A673 (cell line): ENCODE results near the gene TMEM178B. TPM values are rescaled to one million over a fixed set of nuclear protein-coding genes. Genes with fewer than 3 reads are reported as not detected.
"Not testable (repeated sequence)": the region's sequence is repeated elsewhere in the genome, so short reads cannot be mapped to it uniquely, and the experiment has no call there.

ENCODE experiments used
- BruUV-seq: library from RNA; stranded (reverse); fragments of 400-500 nt; replicated peaks from 2 replicates; lab custom pipeline; 2021; lab: Mats Ljungman, UMichigan
- CTCF ChIA-PET: fragments of 300-600 bp; sonication (Branson Sonifier 250); formaldehyde crosslinking; loops from one replicate; lab custom pipeline; 2022; ENCODE audit warnings: antibody characterized with exemption; lab: Charles Lee
- POLR2A ChIA-PET: fragments of 300-600 bp; sonication (Branson Sonifier 250); formaldehyde crosslinking; loops from one replicate; lab custom pipeline; 2022; ENCODE audit warnings: antibody characterized with exemption; ENCODE audit not compliant: low non-redundant PET; lab: Charles Lee
- DNase-seq: peaks from one replicate; pipeline ENCODE4 v3.0.0-alpha.2; 2015; ENCODE audit warnings: low spot score
- H3K27ac ChIP-seq: fragments of 200-600 bp; sonication (generic); 2 replicates; pipeline ENCODE4 v1.5.1; 2016; ENCODE audit warnings: mixed run types, low read depth, mild to moderate bottlenecking, mixed read lengths, antibody characterized with exemption, low read length; ENCODE audit not compliant: poor library complexity, severe bottlenecking
- H3K27me3 ChIP-seq: fragments of 200-600 bp; sonication (generic); replicated peaks from 2 replicates; pipeline ENCODE4 v1.6.1; 2017; ENCODE audit warnings: mixed run types, low read depth, mild to moderate bottlenecking, mixed read lengths, antibody characterized with exemption, low read length; ENCODE audit not compliant: insufficient read depth, poor library complexity
- H3K36me3 ChIP-seq: fragments of 200-600 bp; sonication (generic); 2 replicates; pipeline ENCODE4 v1.6.1; 2016; ENCODE audit warnings: mixed run types, mild to moderate bottlenecking, mixed read lengths, antibody characterized with exemption, low read length; ENCODE audit not compliant: insufficient read depth, poor library complexity, severe bottlenecking
- H3K4me1 ChIP-seq: fragments of 200-600 bp; sonication (generic); 2 replicates; pipeline ENCODE4 v1.6.1; 2017; ENCODE audit warnings: mixed run types, mild to moderate bottlenecking, mixed read lengths, antibody characterized with exemption, low read length; ENCODE audit not compliant: insufficient read depth, poor library complexity, severe bottlenecking
- H3K4me3 ChIP-seq: fragments of 200-600 bp; sonication (generic); 2 replicates; pipeline ENCODE4 v1.5.1; 2016; ENCODE audit warnings: low read depth, mixed run types, mild to moderate bottlenecking, mixed read lengths, low read length; ENCODE audit not compliant: poor library complexity, severe bottlenecking
- H3K9me3 ChIP-seq: fragments of 200-600 bp; sonication (generic); 2 replicates; pipeline ENCODE4 v1.6.1; 2016; ENCODE audit warnings: mixed run types, low read depth, mild to moderate bottlenecking, mixed read lengths, antibody characterized with exemption, low read length; ENCODE audit not compliant: poor library complexity, severe bottlenecking
- CTCF ChIP-seq: fragments of 300-800, 200-600 bp; sonication (generic); conservative IDR thresholded peaks from 2 replicates; pipeline ENCODE4 v1.5.1; 2017; ENCODE audit warnings: low read depth, mild to moderate bottlenecking, antibody characterized with exemption, low read length, moderate library complexity, mixed read lengths
- EZH2 ChIP-seq: fragments of 200-600 bp; sonication (generic); IDR thresholded peaks from 2 replicates; pipeline ENCODE4 v1.6.1; 2017; ENCODE audit warnings: borderline replicate concordance, low read depth, mild to moderate bottlenecking, mixed read lengths, antibody characterized with exemption, low read length; ENCODE audit not compliant: poor library complexity, severe bottlenecking
- intact Hi-C: fragments of 100-400 bp; cut with micrococcal nuclease; formaldehyde crosslinking; loops from one replicate; pipeline ENCODE4 v1.10.0; 2022; ENCODE audit not compliant: unreplicated experiment
- total RNA-seq: library from RNA; stranded (reverse); gene quantifications from 2 replicates; pipeline ENCODE4 v1.2.3, GENCODE V29; 2021

TMEM178B gene
- total RNA-seq, 1 experiment from 2014 or later, result 2.8 TPM

DNA sequence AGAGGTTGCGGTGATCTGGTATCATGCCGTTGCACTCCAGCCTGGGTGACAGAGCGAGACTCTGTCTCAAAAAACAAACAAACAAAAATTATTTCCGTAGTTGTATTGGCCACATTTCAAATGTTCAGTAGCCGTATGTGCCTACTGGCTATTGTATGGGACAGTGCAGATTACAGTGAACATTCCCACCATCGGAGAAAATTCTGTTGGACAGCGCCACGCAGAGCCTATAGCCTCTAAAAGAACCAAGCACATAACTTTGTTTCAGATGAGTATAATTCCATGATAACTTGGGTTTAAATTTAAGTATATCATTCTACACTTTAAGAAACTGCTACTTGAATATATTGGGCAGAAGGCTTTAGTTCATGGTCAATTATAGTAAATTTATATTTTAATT is 5.4 kb downstream of the TMEM178B start:
- DNase-seq, result no peak
- no TSS peak for BruUV-seq
- H3K27me3 ChIP-seq, result peaks cover 41% of the 10 kb centered on the region
- intact Hi-C loops, result no loop called here
- no peak for TF ChIP-seq CTCF
- H3K27ac ChIP-seq, result no peak overlapping the region
- H3K9me3 ChIP-seq, result no peaks in the 10 kb centered on the region
- H3K4me3 ChIP-seq, result no peak overlapping the region
- H3K36me3 ChIP-seq, result no peaks in the 10 kb centered on the region
- ChIA-PET CTCF (no interaction called here), POLR2A (no interaction called here)
- peaks cover 2% of the 10 kb centered on the region for H3K4me1 ChIP-seq

DNA sequence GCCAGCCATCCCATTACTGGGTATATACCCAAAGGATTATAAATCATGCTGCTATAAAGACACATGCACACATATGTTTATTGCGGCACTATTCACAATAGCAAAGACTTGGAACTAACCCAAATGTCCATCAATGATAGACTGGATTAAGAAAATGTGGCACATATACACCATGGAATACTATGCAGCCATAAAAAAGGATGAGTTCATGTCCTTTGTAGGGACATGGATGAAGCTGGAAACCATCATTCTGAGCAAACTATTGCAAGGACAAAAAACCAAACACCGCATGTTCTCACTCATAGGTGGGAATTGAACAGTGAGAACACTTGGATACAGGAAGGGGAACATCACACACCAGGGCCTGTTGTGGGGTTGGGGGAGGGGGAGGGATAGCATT is 15.6 kb downstream of the TMEM178B start:
- intact Hi-C loops, DNase-seq, H3K36me3 ChIP-seq, POLR2A ChIA-PET, H3K27ac ChIP-seq, BruUV-seq, H3K9me3 ChIP-seq, H3K4me1 ChIP-seq, H3K27me3 ChIP-seq, CTCF ChIA-PET, H3K4me3 ChIP-seq: not testable (repeated sequence)

GRCh38 chr7:141094336-141095070 is 20.6 kb downstream of the TMEM178B start:
- BruUV-seq, result no TSS peak
- no peak for DNase-seq
- CTCF ChIA-PET, result no interaction called here
- POLR2A ChIA-PET, result no interaction called here
- Histone ChIP-seq H3K27me3 (no peaks in the 10 kb centered on the region), H3K27ac (no peak overlapping the region), H3K36me3 (no peaks in the 10 kb centered on the region), H3K4me1 (no peaks in the 10 kb centered on the region), H3K4me3 (no peak overlapping the region), H3K9me3 (no peaks in the 10 kb centered on the region)
- intact Hi-C loops, result no loop called here
- no peak for TF ChIP-seq EZH2

- CTCF ChIA-PET, result no interaction called here
- peak; percentile 22 for DNase-seq
Measured at GRCh38 chr7:141097430-141097829, 23.6 kb downstream of the TMEM178B start.

More at GRCh38 chr7:141097430-141097829, 23.6 kb downstream of the TMEM178B start:
- H3K36me3 ChIP-seq, result no peaks in the 10 kb centered on the region
- H3K27ac ChIP-seq, result no peak overlapping the region
- intact Hi-C loops, result no loop called here
- no peaks in the 10 kb centered on the region for H3K27me3 ChIP-seq
- BruUV-seq, result no TSS peak
- POLR2A ChIA-PET, result no interaction called here
- TF ChIP-seq EZH2 (no peak), CTCF (no peak)
- H3K9me3 ChIP-seq, result no peaks in the 10 kb centered on the region
- H3K4me1 ChIP-seq, result no peaks in the 10 kb centered on the region
- H3K4me3 ChIP-seq, result no peak overlapping the region
